Osteocyte (in vitro differentiated cells): Measurements from ENCODE around the gene B4GALT1. TPM values are rescaled to one million over a fixed set of nuclear protein-coding genes. Genes with fewer than 3 reads are reported as not detected.

Experiments
- DNase-seq: peaks from one replicate; pipeline ENCODE4 v3.0.0; 2021; ENCODE audit warnings: mixed read lengths; ENCODE audit not compliant: unreplicated experiment; ENCODE audit errors: extremely low spot score
- H3K27ac Mint-ChIP-seq: one replicate; pipeline ENCODE4 v1.8.0; 2021; ENCODE audit warnings: mild to moderate bottlenecking, mixed read lengths; ENCODE audit not compliant: unreplicated experiment
- H3K27me3 Mint-ChIP-seq: one replicate; pipeline ENCODE4 v1.8.0; 2021; ENCODE audit warnings: mixed read lengths; ENCODE audit not compliant: unreplicated experiment
- H3K36me3 Mint-ChIP-seq: one replicate; pipeline ENCODE4 v1.8.0; 2021; ENCODE audit warnings: mixed read lengths; ENCODE audit not compliant: unreplicated experiment
- H3K4me1 Mint-ChIP-seq: one replicate; pipeline ENCODE4 v1.8.0; 2021; ENCODE audit warnings: mixed read lengths; ENCODE audit not compliant: unreplicated experiment
- H3K4me3 Mint-ChIP-seq: one replicate; pipeline ENCODE4 v1.8.0; 2021; ENCODE audit warnings: mild to moderate bottlenecking, moderate library complexity, mixed read lengths; ENCODE audit not compliant: unreplicated experiment
- H3K9me3 Mint-ChIP-seq: one replicate; pipeline ENCODE4 v1.8.0; 2021; ENCODE audit warnings: mixed read lengths; ENCODE audit not compliant: unreplicated experiment
- total RNA-seq: library from RNA; stranded (reverse); gene quantifications from 2 replicates; pipeline ENCODE4 v1.2.1, GENCODE V29; 2021
- TF ChIP-seq, protein P1 (sequence below): fragments of 200-600 bp; sonication (generic); IDR thresholded peaks from 2 replicates; pipeline ENCODE4 v1.5.0; 2021; ENCODE audit warnings: antibody characterized with exemption, mild to moderate bottlenecking, moderate library complexity

The B4GALT1 gene
- total RNA-seq, 1 donor from 2014 or later = 40.9 TPM

DNA sequence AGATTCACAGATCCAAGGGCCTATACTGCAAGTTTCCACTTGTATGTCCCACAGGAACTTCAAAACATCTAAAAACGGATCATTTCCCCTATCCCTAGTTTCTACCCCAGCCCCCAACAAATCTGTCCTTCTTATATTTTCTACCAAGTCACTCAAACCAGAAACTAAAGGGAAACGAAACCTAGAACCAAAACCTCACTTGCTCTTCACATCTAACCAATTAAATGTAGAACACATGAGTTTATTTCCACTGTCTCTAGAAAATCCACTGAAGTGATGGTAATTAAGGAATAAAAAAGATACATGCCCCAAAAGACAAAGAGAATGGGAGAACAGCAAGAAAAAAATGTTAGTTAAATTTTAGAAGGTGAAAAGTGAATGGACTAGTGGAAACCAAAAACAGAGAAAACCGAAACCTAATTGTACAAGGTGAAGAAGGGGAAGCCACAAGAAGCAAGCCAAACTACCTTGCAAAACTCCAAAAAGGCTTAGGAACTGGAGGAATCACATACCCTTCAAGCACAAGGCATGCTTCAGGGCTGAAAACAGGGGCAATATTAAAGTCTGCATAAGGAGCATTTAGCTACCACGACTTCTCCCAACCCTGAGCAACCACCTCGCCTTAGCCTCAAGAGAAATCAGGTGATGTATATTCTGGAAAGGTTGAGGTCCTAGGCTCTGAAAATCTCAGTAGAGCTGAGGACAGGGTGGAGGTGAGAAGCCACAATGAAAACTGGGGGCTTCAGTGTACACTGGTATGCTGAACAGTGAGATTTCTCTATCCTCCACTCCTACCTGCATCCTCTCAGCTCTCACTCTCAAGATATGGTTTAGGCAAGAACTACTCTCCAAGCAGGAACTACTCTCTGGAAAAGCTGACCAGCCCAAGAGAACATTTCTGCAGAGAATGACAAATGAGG is 101.7 kb downstream of the B4GALT1 start:
- H3K9me3 Mint-ChIP-seq = no peaks in the 10 kb centered on the region
- H3K27ac Mint-ChIP-seq = no peak overlapping the region
- TF ChIP-seq, protein P1, sequence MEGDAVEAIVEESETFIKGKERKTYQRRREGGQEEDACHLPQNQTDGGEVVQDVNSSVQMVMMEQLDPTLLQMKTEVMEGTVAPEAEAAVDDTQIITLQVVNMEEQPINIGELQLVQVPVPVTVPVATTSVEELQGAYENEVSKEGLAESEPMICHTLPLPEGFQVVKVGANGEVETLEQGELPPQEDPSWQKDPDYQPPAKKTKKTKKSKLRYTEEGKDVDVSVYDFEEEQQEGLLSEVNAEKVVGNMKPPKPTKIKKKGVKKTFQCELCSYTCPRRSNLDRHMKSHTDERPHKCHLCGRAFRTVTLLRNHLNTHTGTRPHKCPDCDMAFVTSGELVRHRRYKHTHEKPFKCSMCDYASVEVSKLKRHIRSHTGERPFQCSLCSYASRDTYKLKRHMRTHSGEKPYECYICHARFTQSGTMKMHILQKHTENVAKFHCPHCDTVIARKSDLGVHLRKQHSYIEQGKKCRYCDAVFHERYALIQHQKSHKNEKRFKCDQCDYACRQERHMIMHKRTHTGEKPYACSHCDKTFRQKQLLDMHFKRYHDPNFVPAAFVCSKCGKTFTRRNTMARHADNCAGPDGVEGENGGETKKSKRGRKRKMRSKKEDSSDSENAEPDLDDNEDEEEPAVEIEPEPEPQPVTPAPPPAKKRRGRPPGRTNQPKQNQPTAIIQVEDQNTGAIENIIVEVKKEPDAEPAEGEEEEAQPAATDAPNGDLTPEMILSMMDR = no peak
- H3K27me3 Mint-ChIP-seq = no peaks in the 10 kb centered on the region
- H3K4me1 Mint-ChIP-seq = no peaks in the 10 kb centered on the region
- H3K4me3 Mint-ChIP-seq = no peak overlapping the region
- peaks cover 52% of the 10 kb centered on the region for H3K36me3 Mint-ChIP-seq
- DNase-seq = no peak

Other genes starting within 250 kb of the B4GALT1 start
- 29.8 and 31.8 TPM in 2 replicates for gene APTX, start 165.7 kb downstream of the B4GALT1 start, total RNA-seq
- 132 and 139 TPM in 2 replicates for gene DNAJA1, start 142.1 kb downstream of the B4GALT1 start, total RNA-seq
- gene SMU1, start 90.7 kb downstream of the B4GALT1 start, total RNA-seq = 22.4 and 23.0 TPM in 2 replicates
- not detected in 2 replicates for gene SPINK4, start 72.8 kb upstream of the B4GALT1 start, total RNA-seq
- 64.5 and 73.9 TPM in 2 replicates for gene BAG1, start 97.4 kb upstream of the B4GALT1 start, total RNA-seq
- gene CHMP5, start 97.7 kb upstream of the B4GALT1 start, total RNA-seq = 63.7 and 64.4 TPM in 2 replicates
- 36.1 and 39.9 TPM in 2 replicates for gene NFX1, start 123.2 kb upstream of the B4GALT1 start, total RNA-seq
- 0.68 TPM in 1 of 2 replicates, not detected in the other for gene AQP7, start 235.2 kb upstream of the B4GALT1 start, total RNA-seq